IPS-20b (cell line): ENCODE results near the gene RNLS.
A peak's percentile ranks its signal among the peaks of the same experiment; 100 is the strongest.

Experiments used
- H3K27ac ChIP-seq: one replicate; pipeline ENCODE4 v1.5.1; 2013; ENCODE audit warnings: low read length
- H3K27me3 ChIP-seq: 2 replicates; pipeline ENCODE4 v1.6.1; 2013; ENCODE audit warnings: mild to moderate bottlenecking, low read length, inconsistent platforms; ENCODE audit not compliant: insufficient read depth
- H3K36me3 ChIP-seq: 2 replicates; pipeline ENCODE4 v1.6.1; 2013; ENCODE audit warnings: low read depth, mild to moderate bottlenecking, inconsistent platforms, low read length, moderate library complexity; ENCODE audit not compliant: insufficient read depth
- H3K4me1 ChIP-seq: 2 replicates; pipeline ENCODE4 v1.6.1; 2013; ENCODE audit warnings: mild to moderate bottlenecking, control low read depth, inconsistent platforms, low read length, moderate library complexity; ENCODE audit not compliant: insufficient read depth
- H3K4me3 ChIP-seq: 2 replicates; pipeline ENCODE4 v1.5.1; 2013; ENCODE audit warnings: mild to moderate bottlenecking, low read length, inconsistent platforms
- H3K9ac ChIP-seq: 2 replicates; pipeline ENCODE4 v1.6.1; 2013; ENCODE audit warnings: low read depth, mild to moderate bottlenecking, inconsistent platforms, low read length, moderate library complexity
- H3K9me3 ChIP-seq: 2 replicates; pipeline ENCODE4 v1.6.1; 2013; ENCODE audit warnings: mild to moderate bottlenecking, low read depth, low read length, inconsistent platforms; ENCODE audit not compliant: insufficient read depth

RNLS gene

DNA sequence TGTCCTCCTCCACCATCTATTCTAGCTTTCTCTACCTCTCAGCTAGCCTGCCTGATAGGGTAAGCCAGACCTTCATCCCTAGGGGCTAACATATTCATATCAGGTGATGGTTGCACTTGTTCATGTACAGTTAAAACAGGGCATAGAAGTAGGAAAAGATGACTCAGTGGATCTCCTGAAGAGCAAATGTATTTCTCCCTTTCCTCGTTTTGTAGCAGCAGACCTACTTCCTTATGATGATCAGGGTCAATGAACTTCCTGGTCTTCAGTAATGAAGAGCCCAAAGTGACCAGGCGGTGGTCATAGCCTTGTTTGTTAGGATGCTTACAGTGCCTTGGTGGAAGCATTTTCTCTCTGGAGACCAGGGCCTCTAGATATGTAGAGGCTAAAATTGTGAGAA is 9.8 kb upstream of the RNLS start:
- Histone ChIP-seq H3K4me3 (no peak overlapping the region), H3K36me3 (no peaks in the 10 kb centered on the region), H3K4me1 (no peaks in the 10 kb centered on the region), H3K9ac (no peak overlapping the region), H3K9me3 (no peaks in the 10 kb centered on the region), H3K27me3 (peaks cover 6% of the 10 kb centered on the region; the same call in 1 of the 2 replicates), H3K27ac (no peak overlapping the region)

- Histone ChIP-seq H3K4me3 (no peak overlapping the region), H3K36me3 (no peaks in the 10 kb centered on the region), H3K4me1 (no peaks in the 10 kb centered on the region), H3K9me3 (no peaks in the 10 kb centered on the region), H3K9ac (no peak overlapping the region), H3K27ac (no peak overlapping the region), H3K27me3 (peaks cover 6% of the 10 kb centered on the region; the same call in 1 of the 2 replicates)
These were observed 9.3 kb upstream of the RNLS start for GRCh38 chr10:88592381-88592780.

DNA sequence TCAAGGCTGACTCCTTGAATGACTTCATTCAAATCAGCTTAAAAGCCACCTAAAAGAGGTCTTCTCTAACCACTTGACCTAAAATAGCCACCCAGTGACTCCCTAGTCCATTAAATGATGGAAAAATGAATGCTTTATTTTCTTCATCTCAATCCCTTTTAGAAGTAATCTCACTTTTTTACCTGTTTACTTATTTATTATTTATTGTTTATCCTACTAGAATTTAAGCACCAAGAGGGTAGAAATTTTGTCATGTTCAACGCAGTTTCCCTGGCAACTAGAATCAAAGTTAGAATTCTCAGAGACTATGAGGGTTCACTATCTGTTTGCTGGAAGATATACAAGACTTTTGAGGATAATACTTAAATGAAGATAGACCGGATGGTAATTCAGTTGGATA is 3.3 kb upstream of the RNLS start, which contains the start of gene LIPJ:
Gene LIPJ (plus strand): TSS at position 301 of the 400 bp plus-strand sequence. CDS start 3,926 bp downstream, outside the sequence.
- H3K27me3 ChIP-seq = peaks cover 10% of the 10 kb centered on the region; the same call in 1 of the 2 replicates
- no peaks in the 10 kb centered on the region for H3K9me3 ChIP-seq
- H3K4me1 ChIP-seq = no peaks in the 10 kb centered on the region
- no peak within 1 kb of the TSS for H3K4me3 ChIP-seq
- H3K36me3 ChIP-seq = no peaks in the 10 kb centered on the region
- no peak within 1 kb of the TSS for H3K27ac ChIP-seq
- no peak within 1 kb of the TSS for H3K9ac ChIP-seq

- Histone ChIP-seq H3K9me3 (no peaks in the 10 kb centered on the region), H3K9ac (peak overlapping the region; percentile 91; the same call in 1 of the 2 replicates), H3K4me3 (peak overlapping the region; percentile 93), H3K27ac (no peak overlapping the region), H3K4me1 (no peaks in the 10 kb centered on the region), H3K36me3 (no peaks in the 10 kb centered on the region), H3K27me3 (peaks cover 9% of the 10 kb centered on the region; the same call in 1 of the 2 replicates)
These were observed 453 bp upstream of the RNLS start for GRCh38 chr10:88583584-88583957.

- no peaks in the 10 kb centered on the region for H3K36me3 ChIP-seq
- peak overlapping the region; percentile 93; the same call in 1 of the 2 replicates for H3K4me3 ChIP-seq
- no peaks in the 10 kb centered on the region for H3K4me1 ChIP-seq
- peaks cover 9% of the 10 kb centered on the region; the same call in 1 of the 2 replicates for H3K27me3 ChIP-seq
- no peaks in the 10 kb centered on the region for H3K9me3 ChIP-seq
- peak overlapping the region; percentile 27; the same call in 1 of the 2 replicates for H3K9ac ChIP-seq
- no peak overlapping the region for H3K27ac ChIP-seq
These were observed 710 bp downstream of the RNLS start for GRCh38 chr10:88582411-88582805.

- Histone ChIP-seq H3K27me3 (no peaks in the 10 kb centered on the region), H3K36me3 (no peaks in the 10 kb centered on the region), H3K27ac (no peak overlapping the region), H3K9ac (no peak overlapping the region), H3K4me3 (no peak overlapping the region), H3K4me1 (no peaks in the 10 kb centered on the region), H3K9me3 (no peaks in the 10 kb centered on the region)
These were observed 18.0 kb downstream of the RNLS start for GRCh38 chr10:88565072-88565471.

- H3K27me3 ChIP-seq = no peaks in the 10 kb centered on the region
- no peak overlapping the region for H3K4me3 ChIP-seq
- no peaks in the 10 kb centered on the region for H3K36me3 ChIP-seq
- H3K27ac ChIP-seq = no peak overlapping the region
- no peaks in the 10 kb centered on the region for H3K9me3 ChIP-seq
- H3K4me1 ChIP-seq = no peaks in the 10 kb centered on the region
- H3K9ac ChIP-seq = no peak overlapping the region
These were observed 21.0 kb downstream of the RNLS start for GRCh38 chr10:88562152-88562551.

- no peaks in the 10 kb centered on the region for H3K27me3 ChIP-seq
- H3K4me3 ChIP-seq = no peak overlapping the region
- H3K9me3 ChIP-seq = no peaks in the 10 kb centered on the region
- no peak overlapping the region for H3K27ac ChIP-seq
- no peaks in the 10 kb centered on the region for H3K4me1 ChIP-seq
- H3K9ac ChIP-seq = no peak overlapping the region
- no peaks in the 10 kb centered on the region for H3K36me3 ChIP-seq
These were observed 25.5 kb downstream of the RNLS start for GRCh38 chr10:88557658-88558057.

DNA sequence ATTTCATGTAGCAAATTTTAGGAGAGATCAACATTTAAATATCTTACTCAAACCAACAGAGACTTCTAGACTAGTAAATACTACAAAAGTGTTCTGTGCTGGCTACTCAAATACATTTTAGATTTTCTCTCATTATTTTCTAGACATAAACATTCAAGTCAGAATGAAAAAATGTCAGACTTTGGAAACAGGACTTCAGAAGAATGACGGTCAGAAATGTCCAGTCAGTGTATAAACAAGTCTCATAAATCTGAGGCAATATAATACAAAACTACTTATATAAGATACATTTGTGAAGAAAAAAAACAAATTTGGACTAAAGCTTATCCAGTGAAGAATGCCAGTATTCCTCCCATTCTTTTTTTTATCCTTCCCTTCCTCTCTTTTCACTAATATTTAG is 25.9 kb downstream of the RNLS start:
- no peaks in the 10 kb centered on the region for H3K9me3 ChIP-seq
- H3K9ac ChIP-seq = no peak overlapping the region
- no peaks in the 10 kb centered on the region for H3K4me1 ChIP-seq
- no peak overlapping the region for H3K27ac ChIP-seq
- no peaks in the 10 kb centered on the region for H3K36me3 ChIP-seq
- H3K4me3 ChIP-seq = no peak overlapping the region
- no peaks in the 10 kb centered on the region for H3K27me3 ChIP-seq

DNA sequence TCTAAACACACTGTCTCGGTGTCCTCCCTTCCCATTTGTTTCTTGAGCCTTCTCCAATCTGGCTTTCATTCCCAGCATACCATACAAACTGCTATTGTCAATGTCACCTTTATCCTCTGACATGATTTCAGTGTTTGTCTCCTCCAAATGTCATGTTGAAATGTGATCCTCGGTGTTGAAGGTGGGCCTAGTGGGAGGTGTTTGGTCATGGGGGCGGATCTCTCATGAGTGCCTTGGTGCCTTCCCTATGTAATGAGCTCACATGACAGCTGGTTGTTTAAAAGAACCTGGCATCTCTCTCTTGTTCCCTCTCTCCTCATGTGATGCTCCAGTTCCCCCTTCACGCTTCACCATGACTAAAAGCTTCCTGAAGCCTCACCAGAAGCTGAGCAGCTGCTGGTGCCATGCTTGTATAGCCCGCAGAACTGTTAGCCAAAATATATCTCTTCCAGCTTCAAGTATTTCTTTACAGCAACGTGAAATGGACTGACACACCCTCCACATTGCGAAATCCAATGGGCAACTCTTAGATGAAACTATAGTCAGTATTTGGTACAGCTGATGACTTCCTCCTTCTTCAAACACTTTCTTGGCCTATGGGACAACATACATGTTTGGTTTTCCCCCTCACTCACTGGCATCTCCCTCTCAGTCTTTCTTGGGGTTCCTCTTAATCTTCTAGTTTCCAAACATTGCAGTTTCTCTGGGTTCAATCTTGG is 27.8 kb downstream of the RNLS start:
- Histone ChIP-seq H3K27ac (no peak overlapping the region), H3K9me3 (no peaks in the 10 kb centered on the region), H3K36me3 (no peaks in the 10 kb centered on the region), H3K9ac (no peak overlapping the region), H3K4me1 (no peaks in the 10 kb centered on the region), H3K27me3 (no peaks in the 10 kb centered on the region), H3K4me3 (no peak overlapping the region)

DNA sequence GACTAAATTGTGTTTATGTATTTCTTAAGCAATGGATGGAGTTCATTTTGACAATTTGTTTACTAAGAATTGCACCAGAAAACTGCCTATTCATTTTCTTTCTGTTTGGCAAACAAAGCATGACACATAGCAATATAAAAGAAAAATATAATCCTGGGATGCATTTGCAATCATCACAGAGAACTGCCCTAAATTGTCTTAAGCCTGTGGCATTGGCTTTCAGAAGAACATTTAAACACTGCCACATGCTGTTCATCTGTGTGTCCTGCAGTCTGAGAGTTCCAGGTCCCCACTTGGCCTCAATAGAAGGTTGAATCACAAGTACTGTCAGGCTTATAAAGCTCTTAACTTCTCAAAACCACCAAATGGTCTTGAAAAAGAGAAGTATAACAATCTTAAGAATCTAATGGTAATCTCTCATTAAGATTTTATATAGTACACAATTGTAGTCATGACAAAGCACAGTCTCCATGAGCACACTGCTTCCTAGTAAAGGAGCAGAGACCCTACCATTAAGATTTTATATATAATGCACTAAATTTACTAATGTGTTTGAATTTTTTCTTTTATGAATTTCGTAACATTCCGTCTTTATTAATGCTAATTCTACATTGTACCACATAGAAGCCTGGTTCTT is 29.9 kb downstream of the RNLS start:
- H3K27ac ChIP-seq = no peak overlapping the region
- H3K9ac ChIP-seq = no peak overlapping the region
- H3K4me1 ChIP-seq = no peaks in the 10 kb centered on the region
- H3K4me3 ChIP-seq = no peak overlapping the region
- no peaks in the 10 kb centered on the region for H3K27me3 ChIP-seq
- no peaks in the 10 kb centered on the region for H3K36me3 ChIP-seq
- no peaks in the 10 kb centered on the region for H3K9me3 ChIP-seq

- Histone ChIP-seq H3K4me3 (no peak overlapping the region), H3K9ac (no peak overlapping the region), H3K36me3 (no peaks in the 10 kb centered on the region), H3K4me1 (no peaks in the 10 kb centered on the region), H3K9me3 (no peaks in the 10 kb centered on the region), H3K27me3 (no peaks in the 10 kb centered on the region), H3K27ac (no peak overlapping the region)
These were observed 31.9 kb downstream of the RNLS start for GRCh38 chr10:88551246-88551645.
